Mucosa of stomach (tissue), 1 donor: ENCODE results near the gene CELF2.
"Not testable (repeated sequence)": the region's sequence is repeated elsewhere in the genome, so short reads cannot be mapped to it uniquely, and the experiment has no call there.

Experiments
- H3K27me3 ChIP-seq: one replicate; pipeline ENCODE4 v1.7.0; 2013; ENCODE audit warnings: mild to moderate bottlenecking, low read length; ENCODE audit not compliant: control insufficient read depth, insufficient read depth
- H3K36me3 ChIP-seq: one replicate; pipeline ENCODE4 v1.7.0; 2013; ENCODE audit warnings: low read length; ENCODE audit not compliant: control insufficient read depth, insufficient read depth
- H3K4me1 ChIP-seq: one replicate; pipeline ENCODE4 v1.7.0; 2013; ENCODE audit warnings: mild to moderate bottlenecking, low read length; ENCODE audit not compliant: control insufficient read depth, insufficient read depth
- H3K4me3 ChIP-seq: one replicate; pipeline ENCODE4 v1.7.0; 2013; ENCODE audit warnings: low read length
- H3K9ac ChIP-seq: one replicate; pipeline ENCODE4 v1.7.0; 2013; ENCODE audit warnings: mild to moderate bottlenecking, low read length, moderate library complexity
- H3K9me3 ChIP-seq: one replicate; pipeline ENCODE4 v1.7.0; 2013; ENCODE audit warnings: mild to moderate bottlenecking, low read length, moderate library complexity; ENCODE audit not compliant: control insufficient read depth
- donor health status: Pancreatic carcinoma.

CELF2 gene

GRCh38 chr10:11358923-11359575 is 341.4 kb downstream of the CELF2 start:
- Histone ChIP-seq H3K9me3 (no peaks in the 10 kb centered on the region), H3K27me3 (no peaks in the 10 kb centered on the region), H3K36me3 (no peaks in the 10 kb centered on the region), H3K9ac (no peak overlapping the region), H3K4me3 (no peak overlapping the region), H3K4me1 (no peaks in the 10 kb centered on the region)

GRCh38 chr10:11359869-11360268 is 342.2 kb downstream of the CELF2 start:
- no peaks in the 10 kb centered on the region for H3K36me3 ChIP-seq
- H3K4me3 ChIP-seq, result no peak overlapping the region
- no peaks in the 10 kb centered on the region for H3K9me3 ChIP-seq
- no peak overlapping the region for H3K9ac ChIP-seq
- H3K4me1 ChIP-seq, result no peaks in the 10 kb centered on the region
- no peaks in the 10 kb centered on the region for H3K27me3 ChIP-seq

- H3K9me3 ChIP-seq, result no peaks in the 10 kb centered on the region
- no peak overlapping the region for H3K9ac ChIP-seq
- H3K4me1 ChIP-seq, result no peaks in the 10 kb centered on the region
- no peak overlapping the region for H3K4me3 ChIP-seq
- no peaks in the 10 kb centered on the region for H3K27me3 ChIP-seq
- no peaks in the 10 kb centered on the region for H3K36me3 ChIP-seq
Measured at GRCh38 chr10:11363497-11363896, 345.8 kb downstream of the CELF2 start.

DNA sequence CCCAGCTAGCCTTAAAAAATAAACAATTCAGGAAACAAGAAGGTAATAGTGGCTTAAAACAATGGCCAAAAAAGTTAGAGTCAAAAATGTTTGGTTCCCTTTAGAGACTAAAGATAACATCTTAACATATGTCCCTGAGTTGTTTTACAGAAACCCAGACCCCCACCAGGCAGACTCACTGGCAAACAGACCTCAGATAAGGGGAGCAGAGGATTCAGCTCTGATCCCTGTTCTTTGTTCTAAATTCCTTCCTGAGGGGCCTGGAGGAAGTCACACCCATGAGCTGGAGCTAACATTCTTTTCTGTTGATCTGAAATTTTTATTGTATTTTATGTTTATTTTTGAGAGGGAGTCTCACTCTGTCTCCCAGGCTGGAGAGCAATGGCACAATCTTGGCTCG is 346.6 kb downstream of the CELF2 start:
- H3K9ac ChIP-seq, result no peak overlapping the region
- H3K27me3 ChIP-seq, result no peaks in the 10 kb centered on the region
- no peaks in the 10 kb centered on the region for H3K4me1 ChIP-seq
- no peaks in the 10 kb centered on the region for H3K36me3 ChIP-seq
- no peaks in the 10 kb centered on the region for H3K9me3 ChIP-seq
- H3K4me3 ChIP-seq, result no peak overlapping the region

DNA sequence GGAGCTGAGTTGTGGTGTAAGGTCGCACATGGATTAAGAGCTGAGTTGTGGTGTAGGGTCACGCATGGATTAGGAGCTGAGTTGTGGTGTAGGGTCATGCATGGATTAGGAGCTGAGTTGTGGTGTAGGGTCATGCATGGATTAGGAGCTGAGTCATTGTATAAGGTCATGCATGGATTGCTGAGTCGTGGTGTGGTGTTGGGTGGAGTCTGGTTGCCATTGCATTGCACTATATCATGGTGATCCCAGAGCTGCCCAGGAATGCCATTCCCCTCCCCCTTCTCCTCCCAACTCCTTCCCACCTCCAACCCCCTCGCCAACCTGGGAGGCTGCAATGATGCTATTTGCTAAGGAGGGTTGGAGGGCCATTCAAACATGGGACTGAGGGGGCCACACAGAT is 349.2 kb downstream of the CELF2 start:
- not testable (repeated sequence) for H3K36me3 ChIP-seq, H3K4me1 ChIP-seq, H3K9me3 ChIP-seq, H3K9ac ChIP-seq, H3K27me3 ChIP-seq, H3K4me3 ChIP-seq

- Histone ChIP-seq H3K36me3 (no peaks in the 10 kb centered on the region), H3K27me3 (no peaks in the 10 kb centered on the region), H3K9ac (no peak overlapping the region), H3K4me3 (no peak overlapping the region), H3K4me1 (no peaks in the 10 kb centered on the region), H3K9me3 (no peaks in the 10 kb centered on the region)
Measured at GRCh38 chr10:11367505-11367904, 349.8 kb downstream of the CELF2 start.

GRCh38 chr10:11373717-11374171 is 356.1 kb downstream of the CELF2 start:
- Histone ChIP-seq H3K36me3 (no peaks in the 10 kb centered on the region), H3K4me3 (no peak overlapping the region), H3K4me1 (no peaks in the 10 kb centered on the region), H3K9ac (no peak overlapping the region), H3K9me3 (no peaks in the 10 kb centered on the region), H3K27me3 (no peaks in the 10 kb centered on the region)

DNA sequence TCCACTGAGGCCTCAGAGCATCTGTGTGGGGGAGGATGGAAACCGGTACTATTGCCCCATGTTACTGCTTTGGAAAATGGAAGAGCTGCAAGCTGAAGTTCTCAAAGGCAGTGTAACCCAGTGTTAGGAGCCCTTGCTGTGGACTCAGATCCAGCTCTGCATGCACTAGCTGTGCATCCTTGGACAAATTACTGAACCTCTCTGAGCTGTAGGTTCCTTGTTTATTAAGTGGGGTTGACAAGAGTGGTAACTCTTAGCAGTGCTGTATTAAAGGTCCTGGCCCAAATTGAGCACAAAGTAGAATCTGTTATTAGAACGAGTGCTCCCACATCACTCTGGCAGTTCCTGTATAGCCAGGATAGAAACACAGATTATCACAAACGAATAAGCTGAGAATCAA is 359.6 kb downstream of the CELF2 start:
- H3K9me3 ChIP-seq, result no peaks in the 10 kb centered on the region
- H3K27me3 ChIP-seq, result no peaks in the 10 kb centered on the region
- H3K4me1 ChIP-seq, result no peaks in the 10 kb centered on the region
- no peak overlapping the region for H3K4me3 ChIP-seq
- H3K9ac ChIP-seq, result no peak overlapping the region
- H3K36me3 ChIP-seq, result no peaks in the 10 kb centered on the region

DNA sequence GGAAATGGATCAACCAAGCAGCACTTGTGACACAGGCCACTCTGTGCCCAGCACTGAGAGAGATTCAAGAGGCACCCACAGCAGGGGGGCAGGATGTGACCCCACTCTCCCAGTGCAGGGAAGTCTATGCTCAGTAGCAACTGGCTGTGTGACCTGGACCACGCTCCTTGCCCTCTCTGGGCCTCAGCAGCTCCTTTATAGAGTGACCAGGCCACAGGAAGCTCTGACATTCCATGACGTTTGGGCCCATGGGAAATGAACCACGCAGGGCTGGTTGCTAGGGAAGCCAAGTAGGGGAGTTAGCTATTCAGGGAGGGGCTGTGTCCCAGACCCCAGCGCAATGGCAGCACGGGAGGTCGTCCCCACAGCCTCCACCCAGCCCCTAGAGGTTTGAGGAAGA is 361.2 kb downstream of the CELF2 start:
- H3K9me3 ChIP-seq, result no peaks in the 10 kb centered on the region
- H3K27me3 ChIP-seq, result no peaks in the 10 kb centered on the region
- no peaks in the 10 kb centered on the region for H3K36me3 ChIP-seq
- H3K4me1 ChIP-seq, result no peaks in the 10 kb centered on the region
- no peak overlapping the region for H3K4me3 ChIP-seq
- H3K9ac ChIP-seq, result no peak overlapping the region

DNA sequence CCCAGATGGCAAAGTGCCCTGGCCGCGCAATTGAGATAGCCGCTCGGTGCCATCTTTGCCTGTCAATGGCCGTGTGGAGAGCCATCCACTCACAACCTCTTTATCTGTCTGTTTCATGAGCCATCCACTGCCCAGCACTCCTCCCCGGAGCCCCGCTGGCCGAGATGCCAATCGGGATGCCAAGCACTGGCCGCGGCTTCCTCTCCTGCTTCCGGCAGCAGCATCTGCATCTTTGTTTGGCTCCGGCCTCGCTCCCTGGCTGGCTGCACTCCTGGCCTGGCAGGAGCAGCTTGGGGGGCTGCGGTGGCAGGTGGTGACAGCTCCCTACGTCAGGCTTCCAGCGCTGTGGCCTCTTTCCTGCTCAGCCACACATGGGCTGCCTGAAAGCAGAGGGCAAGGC is 362.1 kb downstream of the CELF2 start:
- Histone ChIP-seq H3K9me3 (no peaks in the 10 kb centered on the region), H3K4me1 (no peaks in the 10 kb centered on the region), H3K36me3 (no peaks in the 10 kb centered on the region), H3K27me3 (no peaks in the 10 kb centered on the region), H3K4me3 (no peak overlapping the region), H3K9ac (no peak overlapping the region)

- Histone ChIP-seq H3K9ac (no peak overlapping the region), H3K4me1 (no peaks in the 10 kb centered on the region), H3K4me3 (no peak overlapping the region), H3K36me3 (no peaks in the 10 kb centered on the region), H3K9me3 (no peaks in the 10 kb centered on the region), H3K27me3 (no peaks in the 10 kb centered on the region)
Measured at GRCh38 chr10:11381023-11381422, 363.4 kb downstream of the CELF2 start.

DNA sequence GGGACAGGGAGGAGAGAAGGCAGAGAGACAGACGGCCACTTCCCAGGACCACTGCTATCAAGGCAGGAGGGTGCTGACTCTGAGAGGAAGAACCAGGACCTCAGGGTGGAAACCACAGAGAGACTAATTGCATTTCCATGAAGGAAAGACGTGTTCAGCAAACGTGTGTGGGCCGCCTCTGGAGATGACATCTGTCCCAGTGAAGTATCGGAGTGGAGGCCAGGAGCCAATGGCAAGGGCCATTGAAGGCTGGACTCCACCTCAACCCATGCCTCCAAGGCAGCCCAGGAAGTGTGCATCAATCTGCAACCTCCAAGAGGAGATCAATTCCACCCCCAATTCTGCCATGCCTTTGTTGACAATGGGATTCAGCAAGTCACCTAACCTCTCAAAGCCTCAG is 363.8 kb downstream of the CELF2 start:
- Histone ChIP-seq H3K27me3 (no peaks in the 10 kb centered on the region), H3K4me1 (no peaks in the 10 kb centered on the region), H3K9ac (no peak overlapping the region), H3K36me3 (no peaks in the 10 kb centered on the region), H3K4me3 (no peak overlapping the region), H3K9me3 (no peaks in the 10 kb centered on the region)

DNA sequence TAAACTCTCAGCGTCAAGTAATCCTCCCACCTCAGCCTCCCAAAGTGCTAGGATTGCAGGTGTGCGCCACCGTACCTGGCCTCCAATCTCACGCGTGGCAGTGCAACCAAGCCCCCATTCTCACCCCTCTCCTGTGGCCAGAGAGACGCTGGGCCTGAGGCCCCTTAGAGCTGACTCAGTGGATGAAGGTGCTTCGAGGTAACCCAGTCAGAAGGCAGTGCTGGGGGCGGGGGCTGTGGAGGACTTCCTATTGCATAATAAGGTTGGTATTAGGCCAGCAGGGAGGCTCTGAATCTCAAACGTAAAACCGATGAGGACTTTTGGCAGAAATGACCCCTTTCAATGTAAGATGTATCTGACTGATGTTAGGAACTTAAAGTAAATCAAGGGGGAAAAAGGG is 364.5 kb downstream of the CELF2 start:
- H3K36me3 ChIP-seq, result no peaks in the 10 kb centered on the region
- no peaks in the 10 kb centered on the region for H3K27me3 ChIP-seq
- H3K4me1 ChIP-seq, result no peaks in the 10 kb centered on the region
- no peak overlapping the region for H3K9ac ChIP-seq
- H3K9me3 ChIP-seq, result no peaks in the 10 kb centered on the region
- no peak overlapping the region for H3K4me3 ChIP-seq
